ENCODE measurements around the gene STK36.

Gene STK36

DNA sequence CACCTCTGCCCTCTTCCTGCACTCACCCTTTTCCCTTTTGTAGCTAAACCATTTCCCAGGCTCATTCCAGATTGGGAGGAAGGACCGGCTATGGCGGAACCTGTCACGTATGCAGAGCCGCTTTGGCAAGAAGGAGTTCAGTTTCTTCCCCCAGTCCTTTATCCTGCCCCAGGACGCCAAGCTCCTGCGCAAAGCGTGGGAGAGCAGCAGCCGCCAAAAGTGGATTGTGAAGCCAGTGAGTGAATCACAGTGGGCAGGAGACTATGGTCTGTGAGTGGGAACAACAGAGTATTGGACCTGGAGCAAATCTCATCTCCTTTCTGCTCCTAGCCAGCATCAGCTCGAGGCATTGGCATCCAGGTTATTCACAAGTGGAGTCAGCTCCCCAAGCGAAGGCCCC lies 75.1 kb downstream of the STK36 start:
- DNase-seq (ENCODE audit: low spot score), result no peak

DNA sequence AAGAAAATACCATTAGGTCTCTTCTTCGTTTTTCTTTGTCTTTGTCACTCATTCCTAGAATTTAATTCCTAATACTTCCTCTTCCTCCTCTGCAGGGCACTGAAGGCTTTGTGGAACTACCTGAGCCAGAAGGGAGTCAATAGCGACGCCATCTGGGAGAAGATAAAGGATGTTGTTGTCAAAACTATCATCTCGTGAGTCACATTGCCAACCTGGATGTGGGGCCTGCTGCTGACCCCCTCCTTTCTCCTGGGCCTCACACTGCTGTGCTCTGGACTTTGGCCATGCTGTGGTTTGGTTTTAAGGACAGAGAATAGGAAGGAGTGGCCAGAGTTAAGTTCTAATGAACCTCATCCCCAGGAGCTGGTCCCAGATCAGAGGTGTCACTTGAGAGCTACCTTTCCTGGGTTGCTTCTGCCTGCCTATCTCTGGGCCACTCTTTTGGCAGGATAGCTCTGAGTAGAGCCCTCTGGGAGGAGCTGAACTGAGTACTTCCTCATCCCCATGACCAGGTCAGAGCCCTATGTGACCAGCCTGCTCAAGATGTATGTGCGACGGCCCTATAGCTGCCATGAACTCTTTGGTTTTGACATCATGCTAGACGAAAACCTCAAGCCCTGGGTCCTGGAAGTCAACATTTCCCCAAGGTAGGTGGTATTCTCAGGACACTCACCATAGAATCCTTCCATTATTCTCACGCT lies 77.0 kb downstream of the STK36 start:
- DNase-seq (ENCODE audit: low spot score), result peak; percentile 33

Measured in SW480 (cell line).